GM19324 (cell line): ENCODE measurements around the gene PSTPIP1.
A peak's percentile ranks its signal among the peaks of the same experiment; 100 is the strongest.

Experiments
- ATAC-seq: cut with Tn5 transposase; IDR thresholded peaks from one replicate; pipeline ENCODE4 v1.9.1; 2021; ENCODE audit warnings: mild to moderate bottlenecking, moderate library complexity; ENCODE audit not compliant: unreplicated experiment, low FRiP score

Gene PSTPIP1

GRCh38 chr15:77038312-77039216, 43.6 kb downstream of the PSTPIP1 start:
- no peak for ATAC-seq

- no peak for ATAC-seq
These were observed 44.2 kb downstream of the PSTPIP1 start for GRCh38 chr15:77039217-77039533.

DNA sequence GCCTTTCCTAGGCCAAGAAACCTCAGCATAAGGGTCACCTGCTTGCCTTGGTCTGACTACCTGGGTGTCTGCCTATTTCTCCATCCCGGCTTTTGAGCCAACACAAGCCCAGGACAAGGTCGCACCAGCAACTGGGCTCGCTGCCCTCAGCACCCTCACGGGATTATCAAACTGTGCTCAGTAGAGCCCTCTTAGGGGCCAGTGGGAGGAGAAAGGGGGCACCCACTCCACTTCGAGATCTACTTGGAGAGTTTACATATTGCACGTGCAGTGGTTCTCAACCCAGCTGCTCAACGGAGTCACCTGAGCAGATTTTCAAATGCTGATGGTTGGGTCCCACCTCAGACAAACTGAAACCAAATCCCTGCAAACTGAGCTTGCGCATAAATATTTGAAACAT, 44.9 kb downstream of the PSTPIP1 start:
- ATAC-seq, result no peak

- ATAC-seq, result no peak
These were observed 45.7 kb downstream of the PSTPIP1 start for GRCh38 chr15:77040673-77041072.

DNA sequence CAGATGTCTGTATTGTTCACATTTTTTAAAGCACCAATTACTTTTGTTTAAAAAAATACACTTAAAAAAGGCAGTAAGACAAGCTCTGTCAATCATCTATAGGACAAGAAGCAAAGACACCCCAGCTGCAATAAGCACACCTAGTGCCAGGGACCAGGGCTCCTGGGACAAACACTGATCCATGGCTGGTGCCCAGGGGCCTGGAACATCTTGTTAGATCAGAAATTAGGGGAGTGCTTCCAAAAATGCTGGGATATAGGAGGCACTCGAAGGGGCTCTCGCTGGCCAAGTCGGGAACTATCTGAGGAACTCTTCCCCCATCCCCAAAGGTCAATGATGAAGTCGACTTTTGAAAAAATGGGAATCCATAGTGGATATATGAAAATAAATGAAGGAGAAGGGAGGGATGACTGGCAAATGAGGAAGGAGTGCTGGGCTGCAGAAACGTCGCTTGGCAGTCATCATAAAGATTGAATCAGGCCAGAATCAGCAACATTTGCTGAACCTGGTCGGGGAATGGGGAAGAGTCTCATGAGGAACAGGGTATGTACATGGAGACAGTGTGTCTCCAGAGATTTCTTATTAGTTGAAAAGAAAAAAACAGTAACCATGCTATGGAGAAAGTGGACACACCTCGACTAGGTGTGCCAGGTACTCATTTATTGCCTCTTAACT, 47.5 kb downstream of the PSTPIP1 start:
- no peak for ATAC-seq

DNA sequence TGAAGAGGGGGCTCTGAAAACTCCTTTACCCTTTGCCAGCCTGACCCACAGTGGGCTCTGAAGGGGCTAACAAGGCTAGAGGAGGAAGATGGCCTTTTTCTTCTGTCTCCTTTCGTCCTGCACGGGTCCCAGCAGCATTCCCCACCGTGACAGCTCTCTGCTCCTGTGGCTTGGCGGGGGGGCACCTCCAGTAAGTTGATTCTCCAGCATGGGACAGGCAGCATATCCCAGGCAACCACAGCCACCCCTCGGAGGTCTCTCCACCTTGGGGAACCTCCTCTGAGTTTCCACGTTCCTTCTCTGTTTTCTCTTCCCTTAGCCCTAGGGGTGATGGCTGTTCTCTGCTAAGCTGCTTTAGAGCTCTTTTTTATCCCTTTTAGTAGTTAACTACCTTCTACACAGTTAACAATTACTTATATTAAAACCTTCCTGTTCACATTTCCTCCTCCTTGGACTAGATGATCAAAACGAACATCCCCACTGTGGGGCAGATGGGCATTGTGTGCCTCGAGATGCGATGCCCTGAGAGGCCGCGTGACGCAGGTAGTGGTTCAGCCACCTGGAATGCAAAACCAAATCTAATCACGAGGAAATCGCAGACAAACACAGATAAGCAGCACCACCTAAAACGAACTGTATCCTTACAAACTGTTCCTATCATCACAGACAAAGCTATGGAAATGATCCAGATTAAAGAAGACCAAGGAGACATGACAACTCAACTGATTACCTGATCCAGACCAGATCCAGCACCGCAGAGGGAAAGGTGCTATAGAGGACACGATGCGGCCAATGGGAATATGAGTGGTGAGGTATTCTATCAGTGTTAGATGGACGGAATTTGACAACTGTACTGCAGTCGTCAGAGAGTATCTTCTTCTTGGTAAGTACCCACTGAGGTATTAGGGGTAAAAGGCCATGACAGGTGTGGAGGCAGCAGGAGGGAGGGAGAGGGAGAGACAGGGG, 48.3 kb downstream of the PSTPIP1 start:
- ATAC-seq, result no peak

- no peak for ATAC-seq
These were observed 49.5 kb downstream of the PSTPIP1 start for GRCh38 chr15:77044228-77045042.

- no peak for ATAC-seq
These were observed 51.1 kb downstream of the PSTPIP1 start for GRCh38 chr15:77045985-77046384.

DNA sequence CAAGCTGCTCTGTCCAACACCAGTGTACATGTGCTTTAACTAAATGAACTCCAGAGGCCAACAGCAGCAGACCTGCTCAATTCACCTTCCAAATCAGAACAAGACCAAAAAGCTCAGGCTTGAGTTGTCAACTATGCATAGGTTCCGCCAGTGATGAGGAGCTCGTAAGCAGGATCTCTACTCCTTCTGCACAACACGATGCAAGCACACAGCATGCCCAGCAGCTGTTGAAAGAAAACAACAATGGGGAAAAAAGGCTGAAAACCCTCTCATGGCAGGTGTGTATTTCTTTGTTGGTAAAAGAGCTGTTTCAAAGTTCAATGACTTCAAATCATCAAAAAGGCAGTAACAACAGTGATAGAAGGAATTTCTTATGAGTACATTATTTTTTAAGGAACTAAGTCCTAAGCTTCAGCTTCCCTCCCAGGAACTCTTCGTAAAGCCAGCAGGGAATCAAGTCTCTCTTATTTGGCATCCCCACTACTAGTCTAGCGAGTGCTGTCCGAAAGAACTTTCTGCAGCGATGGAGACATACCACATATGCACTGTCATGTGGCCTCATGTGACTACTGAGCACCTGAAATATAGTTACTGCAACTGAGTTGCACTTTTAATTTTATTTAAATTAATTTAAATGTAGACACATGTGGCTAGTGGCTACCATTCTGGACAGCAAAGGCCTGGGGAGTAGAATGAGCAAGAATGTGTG, 51.9 kb downstream of the PSTPIP1 start:
- no peak for ATAC-seq

GRCh38 chr15:77048135-77048876, 53.4 kb downstream of the PSTPIP1 start:
- no peak for ATAC-seq

DNA sequence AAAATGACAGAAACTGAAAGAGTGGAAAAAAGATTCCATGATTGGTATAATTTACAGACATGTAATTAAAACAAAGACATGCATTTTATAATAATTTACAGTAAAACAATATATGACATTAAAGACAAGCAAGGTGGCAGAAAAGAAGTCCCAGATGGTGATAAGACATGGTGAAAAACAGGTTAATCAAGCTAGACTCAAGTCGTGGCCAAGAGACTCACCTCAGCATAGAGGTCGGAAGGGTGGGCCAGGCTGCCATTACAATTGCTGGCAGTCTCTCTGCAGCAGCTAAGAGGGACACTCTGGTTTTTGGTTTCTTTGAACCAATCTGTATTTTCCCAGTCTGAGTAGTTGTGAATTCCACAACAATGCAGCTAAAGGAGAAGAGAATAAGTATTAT, 57.6 kb downstream of the PSTPIP1 start:
- no peak for ATAC-seq

GRCh38 chr15:77053709-77054108, 58.8 kb downstream of the PSTPIP1 start:
- no peak for ATAC-seq

DNA sequence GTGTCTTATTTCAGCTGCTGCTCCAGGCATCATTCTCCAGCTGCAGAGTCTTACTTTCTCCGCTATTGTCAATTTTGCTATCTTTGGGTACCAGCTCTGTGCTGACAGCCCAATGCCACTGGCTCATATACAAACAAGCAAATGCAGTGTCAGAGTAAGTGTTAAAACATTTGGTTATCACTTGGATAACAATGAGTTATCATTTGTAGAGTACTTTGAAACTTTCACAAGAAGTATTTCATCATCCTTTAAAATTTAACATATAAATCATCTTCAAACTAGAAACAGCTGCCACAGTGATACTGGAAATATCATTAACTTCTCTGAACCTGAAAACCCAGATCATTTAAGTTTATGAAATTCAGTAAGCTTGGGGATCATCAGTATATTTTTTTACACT, 62.1 kb downstream of the PSTPIP1 start:
- no peak for ATAC-seq

DNA sequence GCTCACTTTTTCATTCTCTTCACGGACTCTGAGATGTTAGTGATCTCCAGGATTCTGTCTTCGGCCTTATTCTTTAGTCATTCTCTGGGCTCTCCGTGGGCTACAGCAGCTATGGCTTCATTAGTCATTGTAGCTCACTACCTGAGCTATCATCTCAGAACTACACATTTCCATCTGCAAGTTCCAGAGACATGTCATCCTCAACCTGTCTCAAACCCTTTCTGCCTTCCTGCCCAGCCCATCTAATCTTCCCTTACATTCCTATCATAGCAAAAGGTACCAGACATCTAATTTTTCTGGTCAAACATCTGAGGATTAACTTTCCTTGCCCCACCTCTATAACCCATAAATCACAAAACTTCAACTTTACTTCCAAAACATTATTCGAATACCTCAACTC, 62.8 kb downstream of the PSTPIP1 start:
- no peak for ATAC-seq

- ATAC-seq, result no peak
These were observed 63.5 kb downstream of the PSTPIP1 start for GRCh38 chr15:77058468-77058867.

DNA sequence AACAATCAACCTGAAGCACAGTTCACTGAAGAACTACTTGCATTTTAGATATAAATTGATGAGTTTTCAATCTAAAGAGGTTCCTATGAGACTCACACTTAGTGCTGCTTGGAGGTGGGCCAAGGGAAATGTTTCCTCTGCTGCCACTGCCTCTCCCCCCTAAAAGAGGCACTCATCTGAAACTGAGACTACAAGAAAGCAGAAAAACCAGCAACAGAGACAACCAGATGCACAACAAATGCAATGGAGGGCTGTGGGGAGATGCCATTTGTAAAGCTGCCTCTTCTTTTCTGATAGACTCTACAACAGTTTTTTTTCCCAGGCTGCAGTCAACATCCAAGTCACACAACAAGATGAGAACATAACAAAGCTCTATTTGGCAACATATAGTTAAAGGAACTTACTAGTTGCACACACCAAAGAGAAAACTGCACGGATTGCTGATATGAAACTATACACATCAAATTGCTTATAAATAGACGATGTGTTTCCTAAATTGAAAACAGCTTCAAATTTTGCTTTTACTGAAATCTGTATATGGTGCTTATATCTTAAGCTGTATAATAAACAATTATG, 64.9 kb downstream of the PSTPIP1 start:
- ATAC-seq, result peak; percentile 77

- ATAC-seq, result no peak
These were observed 65.6 kb downstream of the PSTPIP1 start for GRCh38 chr15:77060546-77060945.

DNA sequence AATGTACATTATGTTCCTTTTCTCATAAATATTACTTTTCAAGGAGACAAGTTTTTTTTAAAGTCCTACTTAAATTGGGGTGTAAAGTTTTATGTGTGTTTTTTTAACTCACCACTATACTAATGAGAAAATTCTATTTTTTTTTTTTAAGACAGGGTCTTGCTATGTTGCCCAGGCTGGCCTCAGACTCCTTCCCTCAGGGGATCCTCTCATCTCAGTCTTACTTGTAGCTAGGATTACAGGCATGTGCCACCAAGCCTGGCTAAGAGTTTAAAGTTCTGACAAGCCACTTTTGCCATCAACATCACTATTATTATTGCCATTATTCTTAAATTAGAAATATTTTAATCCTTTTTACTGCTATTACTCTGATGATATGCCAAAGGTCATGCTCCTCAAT, 68.3 kb downstream of the PSTPIP1 start:
- ATAC-seq, result no peak
